Measurements from ENCODE around the gene ITM2B. TPM values are rescaled to one million over a fixed set of nuclear protein-coding genes. Genes with fewer than 3 reads are reported as not detected.

Gene ITM2B
- total and polyA plus RNA-seq, 2 experiments from 2014 or later: 139 to 318 TPM

- H3K9me3 Mint-ChIP-seq: peaks cover 16% of the 10 kb centered on the region
- H2AFZ ChIP-seq: no peak overlapping the region
- ATAC-seq: no peak
- H3K27ac Mint-ChIP-seq: no peak overlapping the region
- H3K36me3 ChIP-seq (ENCODE audit: insufficient read depth): no peaks in the 10 kb centered on the region
- no peaks in the 10 kb centered on the region for H3K27me3 Mint-ChIP-seq (ENCODE audit: insufficient read depth, low read depth, poor library complexity)
- no peaks in the 10 kb centered on the region for H3K4me1 Mint-ChIP-seq
- H3K36me3 Mint-ChIP-seq (ENCODE audit: low read depth): peaks cover 6% of the 10 kb centered on the region; the same call in 2 of the 3 replicates
- TF ChIP-seq ZNF462 (CRISPR knock-in tag; IDR thresholded peaks at IDR 0.05) (no peak), EZH2phosphoT487 (IDR thresholded peaks at IDR 0.05; ENCODE audit: unreplicated experiment) (no peak), ETS1 (IDR thresholded peaks at IDR 0.05) (no peak)
- TF ChIP-seq, protein P1, sequence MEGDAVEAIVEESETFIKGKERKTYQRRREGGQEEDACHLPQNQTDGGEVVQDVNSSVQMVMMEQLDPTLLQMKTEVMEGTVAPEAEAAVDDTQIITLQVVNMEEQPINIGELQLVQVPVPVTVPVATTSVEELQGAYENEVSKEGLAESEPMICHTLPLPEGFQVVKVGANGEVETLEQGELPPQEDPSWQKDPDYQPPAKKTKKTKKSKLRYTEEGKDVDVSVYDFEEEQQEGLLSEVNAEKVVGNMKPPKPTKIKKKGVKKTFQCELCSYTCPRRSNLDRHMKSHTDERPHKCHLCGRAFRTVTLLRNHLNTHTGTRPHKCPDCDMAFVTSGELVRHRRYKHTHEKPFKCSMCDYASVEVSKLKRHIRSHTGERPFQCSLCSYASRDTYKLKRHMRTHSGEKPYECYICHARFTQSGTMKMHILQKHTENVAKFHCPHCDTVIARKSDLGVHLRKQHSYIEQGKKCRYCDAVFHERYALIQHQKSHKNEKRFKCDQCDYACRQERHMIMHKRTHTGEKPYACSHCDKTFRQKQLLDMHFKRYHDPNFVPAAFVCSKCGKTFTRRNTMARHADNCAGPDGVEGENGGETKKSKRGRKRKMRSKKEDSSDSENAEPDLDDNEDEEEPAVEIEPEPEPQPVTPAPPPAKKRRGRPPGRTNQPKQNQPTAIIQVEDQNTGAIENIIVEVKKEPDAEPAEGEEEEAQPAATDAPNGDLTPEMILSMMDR (conservative IDR thresholded peaks at IDR 0.05; ENCODE audit: low read depth in 2 of 2): no peak
- no peak overlapping the region for H3K4me3 Mint-ChIP-seq
- no peaks in the 10 kb centered on the region for H3K9me2 ChIP-seq (ENCODE audit: insufficient read depth)
- H3F3A ChIP-seq (replicated peaks; ENCODE audit: low read depth): no peaks in the 10 kb centered on the region
- no peaks in the 10 kb centered on the region for H4K20me1 ChIP-seq (replicated peaks; ENCODE audit: insufficient read depth)
- H3K27ac ChIP-seq (ENCODE audit: low read depth): no peak overlapping the region
- H3K27me3 ChIP-seq (ENCODE audit: insufficient read depth): no peaks in the 10 kb centered on the region
- no peak overlapping the region for H3K4me2 ChIP-seq
- no peak for DNase-seq (ENCODE audit: low spot score)
- no peak overlapping the region for H3K4me3 ChIP-seq
- H3K79me2 ChIP-seq (replicated peaks; ENCODE audit: insufficient read depth): no peaks in the 10 kb centered on the region
- no peaks in the 10 kb centered on the region for H3K4me1 ChIP-seq (ENCODE audit: insufficient read depth)
These were observed 11.9 kb upstream of the ITM2B start for GRCh38 chr13:48220981-48221685.

Data from GM23338 (cell line).